Neural cell (in vitro differentiated cells): ENCODE results near the gene ZCCHC24. TPM values are rescaled to one million over a fixed set of nuclear protein-coding genes. Genes with fewer than 3 reads are reported as not detected.

Experiments used
- H2AFZ ChIP-seq: fragments of 200-600, 300-800 bp; sonication (generic), shearing (Covaris generic); 2 replicates; pipeline ENCODE4 v1.6.0; 2014; ENCODE audit warnings: low read depth, mild to moderate bottlenecking, antibody characterized with exemption, low read length, moderate library complexity
- H3F3A ChIP-seq: fragments of 200-600 bp; shearing (Covaris generic); 2 replicates; pipeline ENCODE4 v1.6.1; 2016; ENCODE audit warnings: mild to moderate bottlenecking, moderate library complexity, mixed read lengths, antibody characterized with exemption, low read length; ENCODE audit not compliant: insufficient read depth, poor library complexity, severe bottlenecking
- H3K27ac ChIP-seq: fragments of 200-600, 300-800 bp; sonication (generic), shearing (Covaris generic); 2 replicates; pipeline ENCODE4 v1.5.1; 2014; ENCODE audit warnings: mild to moderate bottlenecking, low read length, moderate library complexity
- H3K27me3 ChIP-seq: fragments of 300-800, 200-600 bp; sonication (generic), shearing (Covaris generic); 2 replicates; pipeline ENCODE4 v1.6.0; 2014; ENCODE audit warnings: mild to moderate bottlenecking, low read depth, low read length, moderate library complexity; ENCODE audit not compliant: insufficient read depth
- H3K36me3 ChIP-seq: fragments of 300-800, 200-600 bp; sonication (generic), shearing (Covaris generic); 2 replicates; pipeline ENCODE4 v1.5.1; 2014; ENCODE audit warnings: mild to moderate bottlenecking, antibody characterized with exemption, low read length, moderate library complexity; ENCODE audit not compliant: insufficient read depth
- H3K4me2 ChIP-seq: fragments of 300-800, 200-600 bp; sonication (generic), shearing (Covaris generic); 2 replicates; pipeline ENCODE4 v1.6.0; 2014; ENCODE audit warnings: mild to moderate bottlenecking, low read length
- H3K4me3 ChIP-seq: fragments of 300-800, 200-600 bp; sonication (generic), shearing (Covaris generic); 2 replicates; pipeline ENCODE4 v1.5.1; 2014; ENCODE audit warnings: mild to moderate bottlenecking, low read length, moderate library complexity
- H3K79me2 ChIP-seq: fragments of 200-600 bp; shearing (Covaris generic); replicated peaks from 2 replicates; pipeline ENCODE4 v1.6.0; 2014; ENCODE audit warnings: mild to moderate bottlenecking, low read length, moderate library complexity; ENCODE audit not compliant: insufficient read depth
- H3K9ac ChIP-seq: fragments of 300-800, 200-600 bp; sonication (generic), shearing (Covaris generic); 2 replicates; pipeline ENCODE4 v1.6.1; 2016; ENCODE audit warnings: mild to moderate bottlenecking, low read length, mixed read lengths
- H3K9me2 ChIP-seq: fragments of 200-600 bp; shearing (Covaris generic); 2 replicates; pipeline ENCODE4 v1.6.1; 2016; ENCODE audit warnings: mild to moderate bottlenecking, low read length, mixed read lengths; ENCODE audit not compliant: insufficient read depth
- H3K9me3 ChIP-seq: fragments of 200-600, 300-800 bp; sonication (generic), shearing (Covaris generic); 2 replicates; pipeline ENCODE4 v1.6.1; 2016; ENCODE audit warnings: mild to moderate bottlenecking, mixed run types, low read length, moderate library complexity, mixed read lengths
- H4K20me1 ChIP-seq: fragments of 200-600 bp; shearing (Covaris generic); 2 replicates; pipeline ENCODE4 v1.6.1; 2016; ENCODE audit warnings: mild to moderate bottlenecking, mixed run types; ENCODE audit not compliant: insufficient read depth
- CTCF ChIP-seq: fragments of 450-650 bp; IDR thresholded peaks from 2 replicates; pipeline ENCODE4 v1.5.1; 2014; ENCODE audit warnings: antibody characterized with exemption, mild to moderate bottlenecking, moderate library complexity; ENCODE audit not compliant: poor library complexity, severe bottlenecking
- EP300 ChIP-seq: fragments of 450-650 bp; conservative IDR thresholded peaks from 2 replicates; pipeline ENCODE4 v1.6.1; 2014; ENCODE audit warnings: antibody characterized with exemption, mild to moderate bottlenecking, moderate library complexity; ENCODE audit not compliant: poor library complexity, severe bottlenecking
- EZH2 ChIP-seq: fragments of 200-600, 300-800 bp; shearing (Covaris generic), sonication (generic); IDR thresholded peaks from 2 replicates; pipeline ENCODE4 v1.6.1; 2014; ENCODE audit warnings: antibody characterized with exemption, low read length, borderline replicate concordance, mild to moderate bottlenecking; ENCODE audit not compliant: insufficient read depth, poor library complexity, severe bottlenecking
- MXI1 ChIP-seq: fragments of 450-650 bp; conservative IDR thresholded peaks from 2 replicates; pipeline ENCODE4 v1.6.1; 2014; ENCODE audit warnings: antibody characterized with exemption, mild to moderate bottlenecking; ENCODE audit not compliant: poor library complexity, severe bottlenecking
- POLR2AphosphoS5 ChIP-seq: IDR thresholded peaks from 2 replicates; pipeline ENCODE4 v1.6.1; 2012
- RAD21 ChIP-seq: fragments of 450-650 bp; conservative IDR thresholded peaks from 2 replicates; pipeline ENCODE4 v1.6.1; 2014; ENCODE audit warnings: antibody characterized with exemption, mild to moderate bottlenecking, moderate library complexity
- REST ChIP-seq: IDR thresholded peaks from 2 replicates; pipeline ENCODE4 v1.6.1; 2012; ENCODE audit warnings: borderline replicate concordance
- SMC3 ChIP-seq: fragments of 450-650 bp; conservative IDR thresholded peaks from 2 replicates; pipeline ENCODE4 v1.6.1; 2014; ENCODE audit warnings: antibody characterized with exemption, mild to moderate bottlenecking, moderate library complexity; ENCODE audit not compliant: poor library complexity
- TAF1 ChIP-seq: IDR thresholded peaks from 2 replicates; pipeline ENCODE4 v1.6.1; 2012; ENCODE audit warnings: low read depth
- polyA plus RNA-seq: library from polyadenylated mRNA; depleted of rRNA; stranded (reverse); fragments of >200 nt; gene quantifications from 2 replicates; pipeline ENCODE4 v1.2.3, GENCODE V29; 2014

ZCCHC24 gene
- polyA plus RNA-seq, 1 donor from 2014 or later, result not detected

GRCh38 chr10:79429751-79430150 is 15.7 kb downstream of the ZCCHC24 start:
- Histone ChIP-seq H3K27me3 (no peaks in the 10 kb centered on the region), H4K20me1 (no peaks in the 10 kb centered on the region), H3K4me2 (no peak overlapping the region), H3K79me2 (no peaks in the 10 kb centered on the region), H3F3A (no peaks in the 10 kb centered on the region), H3K36me3 (no peaks in the 10 kb centered on the region), H3K9me3 (no peaks in the 10 kb centered on the region), H2AFZ (no peak overlapping the region), H3K4me3 (no peak overlapping the region), H3K27ac (no peak overlapping the region), H3K9ac (no peak overlapping the region), H3K9me2 (no peaks in the 10 kb centered on the region)
- TF ChIP-seq EZH2, result no peak
- no peak for TF ChIP-seq TAF1
- no peak for TF ChIP-seq REST
- no peak for TF ChIP-seq MXI1
- no peak for TF ChIP-seq RAD21
- TF ChIP-seq POLR2AphosphoS5, result no peak
- no peak for TF ChIP-seq SMC3
- TF ChIP-seq CTCF, result no peak
- no peak for TF ChIP-seq EP300

GRCh38 chr10:79427965-79428364 is 17.5 kb downstream of the ZCCHC24 start:
- Histone ChIP-seq H3K4me2 (no peak overlapping the region), H4K20me1 (no peaks in the 10 kb centered on the region), H3K9me2 (no peaks in the 10 kb centered on the region), H3K9ac (no peak overlapping the region), H3K36me3 (no peaks in the 10 kb centered on the region), H3F3A (no peaks in the 10 kb centered on the region), H3K9me3 (no peaks in the 10 kb centered on the region), H3K4me3 (no peak overlapping the region), H3K27ac (no peak overlapping the region), H2AFZ (no peak overlapping the region), H3K27me3 (no peaks in the 10 kb centered on the region), H3K79me2 (no peaks in the 10 kb centered on the region)
- no peak for TF ChIP-seq REST
- no peak for TF ChIP-seq SMC3
- TF ChIP-seq CTCF, result no peak
- no peak for TF ChIP-seq TAF1
- TF ChIP-seq POLR2AphosphoS5, result no peak
- TF ChIP-seq RAD21, result no peak
- no peak for TF ChIP-seq MXI1
- no peak for TF ChIP-seq EZH2
- TF ChIP-seq EP300, result no peak
